Adipocyte (in vitro differentiated cells): ENCODE data around the gene CBX2.
"Not testable (repeated sequence)": the region's sequence is repeated elsewhere in the genome, so short reads cannot be mapped to it uniquely, and the experiment has no call there.

Experiments used
- DNase-seq: peaks from one replicate; pipeline ENCODE4 v3.0.0-alpha.2; 2015; ENCODE audit warnings: low read depth
- H3K27me3 ChIP-seq: replicated peaks from 2 replicates; pipeline ENCODE4 v1.7.0; 2013; ENCODE audit warnings: mild to moderate bottlenecking, low read length, moderate library complexity; ENCODE audit not compliant: control insufficient read depth, insufficient read depth
- H3K36me3 ChIP-seq: 2 replicates; pipeline ENCODE4 v1.7.0; 2013; ENCODE audit warnings: low read length, mild to moderate bottlenecking, moderate library complexity; ENCODE audit not compliant: control insufficient read depth, insufficient read depth, severe bottlenecking
- H3K4me1 ChIP-seq: 2 replicates; pipeline ENCODE4 v1.7.0; 2013; ENCODE audit warnings: mild to moderate bottlenecking, low read length, moderate library complexity; ENCODE audit not compliant: control insufficient read depth, insufficient read depth
- H3K4me3 ChIP-seq: 2 replicates; pipeline ENCODE4 v1.7.0; 2013; ENCODE audit warnings: mild to moderate bottlenecking, low read length, moderate library complexity
- H3K9ac ChIP-seq: 2 replicates; pipeline ENCODE4 v1.7.0; 2013; ENCODE audit warnings: mild to moderate bottlenecking, low read length, moderate library complexity
- H3K9me3 ChIP-seq: 2 replicates; pipeline ENCODE4 v1.7.0; 2013; ENCODE audit warnings: mild to moderate bottlenecking, low read length, moderate library complexity; ENCODE audit not compliant: control insufficient read depth

CBX2 gene

DNA sequence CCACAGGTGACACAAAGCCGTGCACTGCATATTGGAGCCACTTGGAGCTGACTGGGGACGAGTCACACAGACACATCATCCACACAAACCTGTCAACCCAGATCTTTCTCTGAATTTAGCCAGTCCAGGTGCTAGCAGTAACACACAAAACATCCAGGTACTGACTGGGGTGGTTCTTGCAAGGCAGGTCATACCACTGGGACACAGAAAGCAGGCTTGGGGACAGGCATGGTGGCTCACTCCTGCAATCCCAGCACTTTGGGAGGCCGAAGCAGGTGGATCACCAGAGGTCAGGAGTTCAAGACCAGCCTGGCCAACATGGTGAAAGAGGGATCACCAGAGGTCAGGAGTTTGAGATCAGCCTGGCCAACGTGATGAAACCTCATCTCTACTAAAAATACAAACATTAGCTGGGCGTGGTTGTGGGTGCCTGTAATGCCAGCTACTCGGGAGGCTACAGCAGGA is 32.3 kb upstream of the CBX2 start:
- H3K4me3 ChIP-seq, result no peak overlapping the region
- no peak for DNase-seq
- peaks cover 66% of the 10 kb centered on the region for H3K27me3 ChIP-seq
- no peaks in the 10 kb centered on the region for H3K9me3 ChIP-seq
- no peaks in the 10 kb centered on the region for H3K36me3 ChIP-seq
- H3K4me1 ChIP-seq, result peaks cover 8% of the 10 kb centered on the region
- H3K9ac ChIP-seq, result no peak overlapping the region

DNA sequence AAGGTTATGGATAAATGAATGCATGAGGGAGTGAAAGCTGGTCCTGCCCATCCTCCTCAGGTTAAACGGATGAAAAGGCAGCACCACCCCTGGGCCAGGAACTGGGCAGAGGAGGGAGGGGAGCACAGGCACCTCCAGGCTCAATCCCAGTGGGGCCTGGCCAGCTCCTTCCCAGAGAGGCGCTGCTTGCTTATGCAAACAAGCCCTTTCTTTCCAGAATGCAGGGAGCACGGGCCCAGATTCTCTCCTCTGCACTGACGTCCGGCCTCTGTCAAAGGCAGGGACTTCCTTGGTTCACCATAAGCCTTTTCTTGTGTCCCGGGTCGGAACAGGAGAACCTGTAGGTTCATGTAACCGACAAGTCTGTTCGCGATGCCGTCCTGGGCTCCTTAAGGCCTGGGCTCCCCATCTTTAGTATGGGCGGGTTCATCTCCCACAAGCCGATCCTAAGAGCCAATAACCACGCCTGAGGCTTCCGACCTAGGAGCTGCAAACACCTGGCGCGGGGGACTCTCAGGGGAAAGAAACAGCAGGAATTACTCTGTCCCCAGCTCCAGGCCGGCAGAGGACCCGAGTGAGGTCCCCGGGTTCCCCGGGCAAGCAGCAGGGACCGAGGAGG is 30.9 kb upstream of the CBX2 start:
- H3K27me3 ChIP-seq, result peaks cover 68% of the 10 kb centered on the region
- no peak for DNase-seq

DNA sequence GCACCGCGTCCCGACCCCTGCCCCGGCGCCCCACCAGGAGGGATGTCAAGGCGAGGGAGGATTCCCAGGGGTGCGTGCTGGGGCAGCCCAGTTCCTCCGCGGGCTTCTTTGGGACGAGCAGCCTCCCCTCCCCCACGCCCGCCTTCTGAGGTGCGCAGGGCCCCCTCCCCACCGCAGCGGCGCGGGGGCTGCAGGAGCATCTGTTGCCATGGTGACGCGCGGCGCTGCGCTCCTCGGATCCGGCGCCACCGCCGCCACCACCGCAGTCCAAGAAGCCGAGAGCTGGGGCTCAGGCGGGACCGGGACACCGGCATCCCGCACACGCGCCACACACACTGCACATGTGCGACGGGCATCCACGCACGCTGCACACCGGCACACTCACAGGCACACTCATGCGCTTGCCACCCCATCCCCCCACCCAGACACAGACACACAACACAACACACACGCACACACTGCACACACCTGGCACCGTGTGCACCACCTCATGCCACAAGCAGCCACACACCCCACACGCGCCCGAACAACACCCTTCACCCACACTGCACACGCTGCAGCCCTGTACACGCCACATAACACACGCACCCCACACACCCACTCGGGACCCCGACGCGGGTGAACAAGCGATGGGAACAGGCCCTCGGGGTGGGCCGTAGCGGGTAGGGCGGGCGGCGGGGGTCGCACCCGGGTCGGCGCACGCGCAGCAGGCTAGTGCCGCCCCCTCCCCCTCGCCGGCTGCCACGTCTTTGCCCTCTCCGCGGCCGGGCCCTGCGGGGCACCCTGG is 30.2 kb upstream of the CBX2 start:
- H3K4me1 ChIP-seq, result peaks cover 8% of the 10 kb centered on the region
- H3K4me3 ChIP-seq, result no peak overlapping the region
- H3K9me3 ChIP-seq, result no peaks in the 10 kb centered on the region
- no peak overlapping the region for H3K9ac ChIP-seq
- no peaks in the 10 kb centered on the region for H3K36me3 ChIP-seq
- peak; percentile 16 for DNase-seq
- H3K27me3 ChIP-seq, result peaks cover 65% of the 10 kb centered on the region

More for the DNA sequence above, 30.9 kb upstream of the CBX2 start:
- Histone ChIP-seq H3K4me1 (peaks cover 8% of the 10 kb centered on the region), H3K9ac (no peak overlapping the region), H3K9me3 (no peaks in the 10 kb centered on the region), H3K36me3 (no peaks in the 10 kb centered on the region), H3K4me3 (no peak overlapping the region)

DNA sequence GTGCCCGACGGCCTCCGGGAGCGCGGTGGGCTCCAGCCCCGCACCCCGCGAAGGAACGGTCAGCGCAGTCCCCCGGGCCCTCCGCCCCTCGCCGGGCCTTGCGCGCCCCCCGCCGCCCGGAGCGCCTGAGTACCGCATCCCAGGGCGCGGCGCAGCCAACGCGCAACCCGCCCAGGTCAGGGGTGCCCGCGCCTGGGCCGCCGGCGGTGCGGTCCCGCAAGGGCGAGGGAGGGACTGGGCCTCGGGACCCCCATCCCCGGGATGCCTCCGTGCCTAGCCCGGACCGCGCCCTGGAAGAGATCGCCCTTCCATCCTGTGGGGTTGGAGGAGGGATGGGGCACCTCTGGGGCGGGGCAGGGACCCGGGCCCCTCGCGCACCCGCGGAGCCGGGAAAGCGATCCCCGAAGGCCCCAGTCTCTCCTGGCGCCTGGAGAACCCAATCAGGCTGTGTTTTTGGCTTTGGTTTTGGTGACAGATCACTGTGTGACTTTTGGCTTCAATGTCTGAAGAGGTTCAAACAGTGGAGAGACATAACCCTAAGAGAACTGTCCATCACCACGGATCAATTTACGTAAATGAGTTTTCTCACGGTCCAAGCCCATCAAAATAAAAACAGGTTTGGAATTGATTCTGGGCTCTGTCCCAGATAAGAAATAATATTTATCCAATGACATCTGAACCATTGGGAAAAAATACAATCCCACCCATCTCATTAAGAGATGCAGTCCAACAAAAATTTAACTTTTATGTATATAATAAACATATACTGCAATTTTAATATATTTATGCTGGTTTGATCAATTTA is 29.5 kb upstream of the CBX2 start:
- DNase-seq, result no peak
- peaks cover 8% of the 10 kb centered on the region for H3K4me1 ChIP-seq
- H3K27me3 ChIP-seq, result peaks cover 57% of the 10 kb centered on the region
- H3K9ac ChIP-seq, result no peak overlapping the region
- no peak overlapping the region for H3K4me3 ChIP-seq
- no peaks in the 10 kb centered on the region for H3K36me3 ChIP-seq
- H3K9me3 ChIP-seq, result no peaks in the 10 kb centered on the region

DNA sequence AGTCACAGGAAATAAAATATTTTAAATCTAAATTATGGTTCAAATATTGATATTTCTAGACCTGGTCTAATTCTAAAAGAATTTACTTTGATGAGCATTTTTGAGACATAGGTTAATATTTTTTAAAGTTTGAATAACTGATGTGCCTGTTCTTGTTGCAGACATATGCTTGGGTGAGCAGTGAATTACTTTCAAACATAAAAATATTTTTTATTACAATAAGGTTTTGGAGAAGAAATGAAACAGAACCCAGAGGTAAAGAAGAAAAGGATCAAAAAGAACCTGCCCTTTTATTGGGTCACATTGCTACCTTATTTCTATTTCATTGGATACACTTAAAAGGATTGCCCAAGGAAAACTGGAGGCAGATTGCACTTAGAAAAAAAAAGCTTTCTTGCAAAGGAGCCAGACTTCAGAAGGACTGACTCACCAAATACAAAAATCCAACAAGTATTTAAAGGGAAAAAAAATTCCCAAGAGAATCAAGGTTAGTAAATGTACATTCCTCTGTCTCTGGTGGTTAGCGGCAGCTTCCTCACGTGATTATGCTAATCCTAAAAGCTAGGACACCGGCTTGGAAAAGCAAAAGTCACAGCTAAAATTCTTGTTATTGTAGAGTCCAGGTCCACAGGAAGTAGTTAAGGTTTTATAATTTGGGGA is 28.7 kb upstream of the CBX2 start:
- Histone ChIP-seq H3K27me3 (peaks cover 53% of the 10 kb centered on the region), H3K4me3 (no peak overlapping the region), H3K9me3 (no peaks in the 10 kb centered on the region), H3K36me3 (no peaks in the 10 kb centered on the region), H3K4me1 (peaks cover 8% of the 10 kb centered on the region), H3K9ac (no peak overlapping the region)
- peak; percentile 83 for DNase-seq

DNA sequence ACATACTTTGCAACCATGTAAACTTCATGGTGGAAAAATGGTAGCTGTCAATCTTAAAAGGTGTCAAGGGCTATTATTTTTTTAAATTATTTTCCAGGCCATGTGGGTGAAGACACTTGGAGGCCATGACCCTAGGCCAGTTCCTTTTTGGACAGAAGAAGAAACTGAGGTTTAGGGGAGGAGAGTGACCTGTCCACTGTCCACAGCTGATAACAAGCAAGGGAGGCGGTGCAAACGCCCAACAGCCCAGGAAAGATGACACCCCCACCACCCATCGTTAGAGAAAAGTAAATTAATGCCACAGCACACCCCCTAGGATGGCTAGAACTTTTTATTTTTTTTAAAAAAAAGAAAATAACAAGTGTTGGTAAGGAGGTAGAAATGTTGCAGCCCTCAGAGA is 28.0 kb upstream of the CBX2 start:
- DNase-seq, result no peak
- H3K4me3 ChIP-seq, result no peak overlapping the region
- H3K9me3 ChIP-seq, result no peaks in the 10 kb centered on the region
- peaks cover 8% of the 10 kb centered on the region for H3K4me1 ChIP-seq
- no peak overlapping the region for H3K9ac ChIP-seq
- peaks cover 56% of the 10 kb centered on the region for H3K27me3 ChIP-seq
- H3K36me3 ChIP-seq, result no peaks in the 10 kb centered on the region

DNA sequence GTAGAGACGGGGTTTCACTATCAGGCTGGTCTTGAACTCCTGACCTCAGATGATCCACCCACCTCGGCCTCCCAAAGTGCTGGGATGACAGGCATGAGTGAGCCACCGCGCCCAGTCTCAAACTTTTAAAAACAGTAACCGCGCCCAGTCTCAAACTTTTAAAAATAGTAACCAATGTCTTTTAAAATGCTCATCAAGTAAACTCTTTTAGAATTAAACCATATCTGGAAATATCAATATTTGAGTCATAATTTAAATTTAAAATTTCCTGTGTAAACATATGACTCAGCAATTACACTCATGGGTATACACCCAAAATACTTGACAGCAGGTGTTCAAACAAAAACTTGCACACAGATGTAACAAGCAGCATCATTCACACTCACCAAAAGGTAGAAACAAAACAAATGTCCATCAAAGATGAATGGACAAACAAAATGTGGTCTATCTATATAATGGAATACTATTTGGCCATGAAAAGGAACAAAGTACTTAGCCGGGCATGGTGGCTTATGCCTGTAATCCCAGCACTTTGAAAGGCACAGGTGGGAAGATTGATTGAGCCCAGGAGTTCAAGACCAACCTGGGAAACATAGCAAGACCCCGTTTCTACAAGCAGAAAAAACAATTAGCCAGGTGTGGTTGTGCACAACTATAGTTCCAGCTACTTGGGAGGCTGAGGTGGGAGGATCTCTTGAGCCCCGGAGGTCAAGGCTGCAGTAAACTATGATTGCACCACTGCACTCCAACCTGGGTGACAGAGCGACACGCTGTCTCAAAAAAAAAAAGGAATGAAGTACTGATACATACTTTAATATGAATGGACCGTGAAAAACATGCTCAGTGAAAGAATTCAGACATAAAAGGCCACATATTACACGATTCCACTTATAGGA is 27.1 kb upstream of the CBX2 start:
- H3K9me3 ChIP-seq, result no peaks in the 10 kb centered on the region
- H3K4me1 ChIP-seq, result peaks cover 8% of the 10 kb centered on the region
- no peak for DNase-seq
- peaks cover 51% of the 10 kb centered on the region for H3K27me3 ChIP-seq
- no peaks in the 10 kb centered on the region for H3K36me3 ChIP-seq
- H3K4me3 ChIP-seq, result no peak overlapping the region
- H3K9ac ChIP-seq, result no peak overlapping the region

DNA sequence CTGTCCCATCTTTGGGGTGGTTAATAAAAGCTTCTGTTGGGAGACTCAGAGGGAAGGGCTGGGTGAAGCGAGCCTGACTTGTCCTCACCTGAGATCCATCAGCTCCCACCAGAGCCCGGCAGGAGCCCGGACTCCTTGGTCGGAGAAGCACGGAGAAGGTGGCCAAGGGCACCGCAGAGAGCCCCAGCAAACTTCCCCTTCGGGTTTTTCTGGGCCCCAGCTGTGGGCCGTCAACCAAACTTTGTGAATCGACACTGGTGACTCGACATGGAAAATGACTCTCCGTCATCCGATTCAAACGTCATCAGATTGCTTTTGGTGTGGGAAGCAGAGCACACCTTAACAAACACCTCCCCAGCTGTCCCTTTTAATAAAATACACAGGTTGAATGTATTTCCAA is 25.8 kb upstream of the CBX2 start:
- peaks cover 52% of the 10 kb centered on the region for H3K27me3 ChIP-seq
- H3K4me1 ChIP-seq, result peaks cover 8% of the 10 kb centered on the region
- DNase-seq, result no peak
- H3K36me3 ChIP-seq, result no peaks in the 10 kb centered on the region
- H3K9me3 ChIP-seq, result no peaks in the 10 kb centered on the region
- H3K9ac ChIP-seq, result no peak overlapping the region
- H3K4me3 ChIP-seq, result no peak overlapping the region

DNA sequence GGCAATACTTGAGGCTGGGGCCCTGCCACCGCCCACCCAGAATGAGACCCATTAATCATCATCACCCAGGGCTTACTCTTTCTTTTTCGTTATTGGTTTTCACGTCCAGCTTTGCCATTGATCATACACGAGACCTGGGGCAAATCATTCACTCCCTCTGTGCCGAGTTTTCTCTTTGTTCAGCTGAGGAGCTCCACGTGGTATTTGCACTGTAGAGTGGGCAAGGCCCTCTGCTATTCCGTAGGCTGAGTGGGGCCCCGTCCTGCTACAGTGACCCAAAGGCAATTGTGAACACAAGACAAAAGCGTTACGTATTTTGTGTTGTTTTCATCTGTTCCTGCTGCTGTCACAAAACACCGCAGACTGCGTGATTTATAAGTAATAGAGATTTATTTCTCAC is 23.6 kb upstream of the CBX2 start:
- H3K36me3 ChIP-seq, result no peaks in the 10 kb centered on the region
- no peak for DNase-seq
- H3K4me1 ChIP-seq, result peaks cover 5% of the 10 kb centered on the region
- peaks cover 42% of the 10 kb centered on the region for H3K27me3 ChIP-seq
- no peak overlapping the region for H3K9ac ChIP-seq
- H3K4me3 ChIP-seq, result no peak overlapping the region
- no peaks in the 10 kb centered on the region for H3K9me3 ChIP-seq

DNA sequence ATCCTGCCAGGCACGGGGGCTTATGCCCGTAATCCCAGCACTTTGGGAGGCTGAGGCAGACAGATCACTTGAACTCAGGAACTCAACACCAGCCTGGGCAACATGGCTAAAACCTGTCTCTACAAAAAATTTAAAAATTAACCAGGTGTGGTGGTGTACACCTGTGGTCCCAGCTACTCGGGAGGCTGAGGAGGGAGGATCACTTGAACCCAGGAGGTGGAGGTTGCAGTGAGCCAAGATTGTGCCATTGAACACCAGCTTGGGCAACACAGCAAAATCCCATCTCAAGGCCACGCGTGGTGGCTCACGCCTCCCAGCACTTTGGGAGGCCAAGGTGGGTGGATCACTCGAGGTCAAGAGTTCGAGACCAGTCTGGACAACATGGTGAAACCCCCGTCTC is 23.0 kb upstream of the CBX2 start:
- H3K9ac ChIP-seq, H3K36me3 ChIP-seq, H3K4me3 ChIP-seq, DNase-seq, H3K9me3 ChIP-seq, H3K4me1 ChIP-seq: not testable (repeated sequence)
- peaks cover 42% of the 10 kb centered on the region for H3K27me3 ChIP-seq
